Right lobe of liver (tissue), 4 donors: ENCODE results near the gene PTGFRN.

ENCODE experiments used
- CTCF ChIP-seq, 4 donors: fragments of 200-600 bp in 3 of 4; fragments of 450-650 bp in 1 of 4; IDR thresholded peaks; one replicate each; pipeline versions ENCODE4 v1.5.1 to v1.8.0; 2016 to 2022; ENCODE audit warnings: antibody characterized with exemption in 4 of 4, mild to moderate bottlenecking in 2 of 4
- POLR2A ChIP-seq: fragments of 450-650 bp; IDR thresholded peaks from one replicate; pipeline ENCODE4 v1.6.1; 2017; ENCODE audit warnings: antibody characterized with exemption, mild to moderate bottlenecking
- donor health status: DM: no; HTN: no; CAD: no.
- donor health status: DM: no; HTN: no; CAD: no.
- donor health status: DM: no; HTN: yes; CAD: no.

GRCh38 chr1:116861137-116861536 is 48.6 kb upstream of the PTGFRN start:
- TF ChIP-seq CTCF (IDR thresholded peaks at IDR 0.05) (no peak), POLR2A (no peak)
